Measurements from ENCODE around the gene SLC7A11.

GRCh38 chr4:138251938-138252337 lies 9.8 kb upstream of the SLC7A11 start:
- TF ChIP-seq, protein P1, sequence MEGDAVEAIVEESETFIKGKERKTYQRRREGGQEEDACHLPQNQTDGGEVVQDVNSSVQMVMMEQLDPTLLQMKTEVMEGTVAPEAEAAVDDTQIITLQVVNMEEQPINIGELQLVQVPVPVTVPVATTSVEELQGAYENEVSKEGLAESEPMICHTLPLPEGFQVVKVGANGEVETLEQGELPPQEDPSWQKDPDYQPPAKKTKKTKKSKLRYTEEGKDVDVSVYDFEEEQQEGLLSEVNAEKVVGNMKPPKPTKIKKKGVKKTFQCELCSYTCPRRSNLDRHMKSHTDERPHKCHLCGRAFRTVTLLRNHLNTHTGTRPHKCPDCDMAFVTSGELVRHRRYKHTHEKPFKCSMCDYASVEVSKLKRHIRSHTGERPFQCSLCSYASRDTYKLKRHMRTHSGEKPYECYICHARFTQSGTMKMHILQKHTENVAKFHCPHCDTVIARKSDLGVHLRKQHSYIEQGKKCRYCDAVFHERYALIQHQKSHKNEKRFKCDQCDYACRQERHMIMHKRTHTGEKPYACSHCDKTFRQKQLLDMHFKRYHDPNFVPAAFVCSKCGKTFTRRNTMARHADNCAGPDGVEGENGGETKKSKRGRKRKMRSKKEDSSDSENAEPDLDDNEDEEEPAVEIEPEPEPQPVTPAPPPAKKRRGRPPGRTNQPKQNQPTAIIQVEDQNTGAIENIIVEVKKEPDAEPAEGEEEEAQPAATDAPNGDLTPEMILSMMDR (IDR thresholded peaks at IDR 0.05): no peak
- no peak for TF ChIP-seq POLR2A (IDR thresholded peaks at IDR 0.05)

Measured in adrenal gland (tissue), 5 donors.